Measurements from ENCODE around the gene TTPAL. TPM values are rescaled to one million over a fixed set of nuclear protein-coding genes. Genes with fewer than 3 reads are reported as not detected.

Gene TTPAL
- total and polyA plus RNA-seq, 12 donors, result 4.2 to 17.8 (median 12.5) TPM

GRCh38 chr20:44542890-44543289 is 67.2 kb downstream of the TTPAL start:
- Histone ChIP-seq H3K4me1 (replicated peaks in 1 of 2) (peaks cover 32 to 38% of the 10 kb centered on the region in 2 donors), H3K4me3 (no peak overlapping the region)
- intact Hi-C loops (cut with DNase I), result no loop called here

GRCh38 chr20:44543358-44543757 is 67.7 kb downstream of the TTPAL start:
- Histone ChIP-seq H3K4me1 (replicated peaks in 1 of 2) (peaks cover 36 to 43% of the 10 kb centered on the region in 2 donors), H3K9me3 (replicated peaks in 1 of 3) (no peaks in the 10 kb centered on the region), H3K27ac (peak overlapping the region in 3 of 5 donors; percentile 8 to 78 (median 11)), H3K4me3 (no peak overlapping the region), H3K36me3 (replicated peaks in 1 of 2) (no peaks in the 10 kb centered on the region), H3K27me3 (no peaks in the 10 kb centered on the region)
- TF ChIP-seq POLR2A (IDR thresholded peaks at IDR 0.05) (no peak), CTCF (IDR thresholded peaks at IDR 0.05) (no peak)
- 59 to 67% (median 65%) methylated on average over 3 of the region's 3 CpGs for WGBS, 4 donors
- DNase-seq, result no peak
- intact Hi-C loops (cut with DNase I), result no loop called here

More at GRCh38 chr20:44542890-44543289, 67.2 kb downstream of the TTPAL start:
- WGBS, 4 donors, result 48 to 87% (median 74%) methylated on average over 1 of the region's 1 CpG
- H3K9me3 ChIP-seq (replicated peaks in 1 of 3), result no peaks in the 10 kb centered on the region
- peak overlapping the region in 4 of 5 donors; percentile 33 to 79 (median 60) for H3K27ac ChIP-seq
- no peaks in the 10 kb centered on the region for H3K36me3 ChIP-seq (replicated peaks in 1 of 2)
- H3K27me3 ChIP-seq, result no peaks in the 10 kb centered on the region
- no peak for TF ChIP-seq POLR2A (IDR thresholded peaks at IDR 0.05)
- TF ChIP-seq CTCF (IDR thresholded peaks at IDR 0.05), result no peak
- DNase-seq, result no peak

Small RNAs within 50 kb of the gene (small RNA-seq; reads per million reads assigned to genes)
- 0 to 0.08 reads per million in 2 donors for gene RPL37AP1

Other genes starting within 250 kb of the TTPAL start
- gene GDAP1L1, start 228.6 kb upstream of the TTPAL start, total RNA-seq, result 1 to 10 TPM in 5 of 9 donors, under 1 TPM in 4; 0.51 to 8.0 (median 1.0) TPM
- gene GDAP1L1, start 228.6 kb upstream of the TTPAL start, polyA plus RNA-seq, result 1 to 10 TPM; 1.5 to 2.4 (median 2.4) TPM
- 10 to 100 TPM; 14.5 to 33.4 (median 19.0) TPM for gene FITM2, start 164.7 kb upstream of the TTPAL start, total RNA-seq
- 10 to 100 TPM in 1 of 3 donors, 1 to 10 TPM in 2; 2.7 to 28.8 (median 4.3) TPM for gene FITM2, start 164.7 kb upstream of the TTPAL start, polyA plus RNA-seq
- not detected for gene R3HDML, start 138.8 kb upstream of the TTPAL start, total RNA-seq
- not detected for gene R3HDML, start 138.8 kb upstream of the TTPAL start, polyA plus RNA-seq
- gene HNF4A, start 120.2 kb upstream of the TTPAL start, total RNA-seq, result under 1 TPM in 7 of 9 donors, not detected in 2; 0.06 to 0.78 (median 0.14) TPM
- under 1 TPM; 0.07 to 0.77 (median 0.08) TPM for gene HNF4A, start 120.2 kb upstream of the TTPAL start, polyA plus RNA-seq
- gene SERINC3, start 46.2 kb downstream of the TTPAL start, total RNA-seq, result 100 to 1,000 TPM in 8 of 9 donors, 10 to 100 TPM in 1; 72.3 to 213 (median 155) TPM
- 100 to 1,000 TPM in 1 of 3 donors, 10 to 100 TPM in 2; 51.5 to 137 (median 54.5) TPM for gene SERINC3, start 46.2 kb downstream of the TTPAL start, polyA plus RNA-seq
- 100 to 1,000 TPM in 6 of 9 donors, 10 to 100 TPM in 3; 56.1 to 225 (median 112) TPM for gene PKIG, start 106.7 kb downstream of the TTPAL start, total RNA-seq
- gene PKIG, start 106.7 kb downstream of the TTPAL start, polyA plus RNA-seq, result 100 to 1,000 TPM in 1 of 3 donors, 10 to 100 TPM in 2; 43.9 to 114 (median 98.0) TPM
- gene ADA, start 175.8 kb downstream of the TTPAL start, total RNA-seq, result 10 to 100 TPM in 5 of 9 donors, 1 to 10 TPM in 4; 3.5 to 16.4 (median 11.8) TPM
- gene ADA, start 175.8 kb downstream of the TTPAL start, polyA plus RNA-seq, result 10 to 100 TPM in 1 of 3 donors, 1 to 10 TPM in 2; 3.4 to 10.4 (median 9.6) TPM
- 100 to 1,000 TPM in 2 of 9 donors, 10 to 100 TPM in 7; 14.0 to 115 (median 62.0) TPM for gene CCN5, start 239.5 kb downstream of the TTPAL start, total RNA-seq
- gene CCN5, start 239.5 kb downstream of the TTPAL start, polyA plus RNA-seq, result 10 to 100 TPM in 2 of 3 donors, 1 to 10 TPM in 1; 8.0 to 47.3 (median 19.1) TPM